SJCRH30 (cell line): ENCODE data around the gene IL1R2. TPM values are rescaled to one million over a fixed set of nuclear protein-coding genes. Genes with fewer than 3 reads are reported as not detected.

Experiments
- DNase-seq, 2 experiments: peaks; one replicate each; pipeline ENCODE4 v3.0.0-alpha.2; 2015 to 2020
- H3K27ac ChIP-seq: fragments of 250-450 bp; sonication (Bioruptor Pico); 2 replicates; pipeline ENCODE4 v1.5.1; 2020; ENCODE audit warnings: mild to moderate bottlenecking, moderate library complexity
- H3K27me3 ChIP-seq: fragments of 250-450 bp; sonication (Bioruptor Pico); 2 replicates; pipeline ENCODE4 v1.5.1; 2020; ENCODE audit warnings: mild to moderate bottlenecking, moderate library complexity
- H3K36me3 ChIP-seq: fragments of 250-450 bp; sonication (Bioruptor Pico); 2 replicates; pipeline ENCODE4 v1.5.1; 2020; ENCODE audit warnings: mild to moderate bottlenecking, moderate library complexity
- H3K4me1 ChIP-seq: fragments of 250-450 bp; sonication (Bioruptor Pico); 2 replicates; pipeline ENCODE4 v1.5.1; 2020; ENCODE audit warnings: mild to moderate bottlenecking, moderate library complexity
- H3K4me3 ChIP-seq: fragments of 250-450 bp; sonication (Bioruptor Pico); 2 replicates; pipeline ENCODE4 v1.5.1; 2020; ENCODE audit warnings: mild to moderate bottlenecking, moderate library complexity
- H3K9me3 ChIP-seq: fragments of 250-450 bp; sonication (Bioruptor Pico); replicated peaks from 2 replicates; pipeline ENCODE4 v1.5.1; 2020; ENCODE audit warnings: mild to moderate bottlenecking, moderate library complexity
- total RNA-seq: library from RNA; depleted of rRNA; stranded (reverse); fragments of >200 nt; shearing (Covaris generic); gene quantifications from 2 replicates; pipeline ENCODE4 v1.2.3, GENCODE V29; 2014

IL1R2 gene
- total RNA-seq, 1 experiment from 2014 or later: not detected

DNA sequence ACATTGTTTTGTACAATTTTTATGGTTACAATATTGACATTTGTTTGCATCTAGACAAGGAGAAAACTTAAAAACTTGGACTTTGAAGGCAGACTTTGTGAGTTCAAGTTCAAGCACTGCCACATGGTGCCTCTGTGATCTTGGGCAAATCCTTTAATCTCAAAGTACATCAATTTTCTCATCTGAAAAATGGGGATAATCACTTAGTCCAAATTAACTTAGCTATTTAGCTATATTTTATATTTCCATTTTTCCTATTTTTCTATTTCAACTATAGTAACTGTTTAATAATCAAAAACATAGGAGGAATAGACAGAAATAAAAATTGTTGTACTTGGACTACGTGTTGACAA, 38.7 kb downstream of the IL1R2 start:
- no peaks in the 10 kb centered on the region for H3K9me3 ChIP-seq
- H3K27ac ChIP-seq: no peak overlapping the region
- no peak for DNase-seq
- H3K4me3 ChIP-seq: no peak overlapping the region
- H3K36me3 ChIP-seq: no peaks in the 10 kb centered on the region
- H3K4me1 ChIP-seq: no peaks in the 10 kb centered on the region
- no peaks in the 10 kb centered on the region for H3K27me3 ChIP-seq

- no peaks in the 10 kb centered on the region for H3K9me3 ChIP-seq
- no peak overlapping the region for H3K27ac ChIP-seq
- no peaks in the 10 kb centered on the region for H3K4me1 ChIP-seq
- H3K4me3 ChIP-seq: no peak overlapping the region
- no peaks in the 10 kb centered on the region for H3K36me3 ChIP-seq
- no peak for DNase-seq
- no peaks in the 10 kb centered on the region for H3K27me3 ChIP-seq
Observed at GRCh38 chr2:102030855-102031527, 39.2 kb downstream of the IL1R2 start.

- DNase-seq: no peak
- Histone ChIP-seq H3K9me3 (no peaks in the 10 kb centered on the region), H3K27me3 (no peaks in the 10 kb centered on the region), H3K4me3 (no peak overlapping the region), H3K36me3 (no peaks in the 10 kb centered on the region), H3K4me1 (no peaks in the 10 kb centered on the region), H3K27ac (no peak overlapping the region)
Observed at GRCh38 chr2:102032368-102033030, 40.7 kb downstream of the IL1R2 start.

DNA sequence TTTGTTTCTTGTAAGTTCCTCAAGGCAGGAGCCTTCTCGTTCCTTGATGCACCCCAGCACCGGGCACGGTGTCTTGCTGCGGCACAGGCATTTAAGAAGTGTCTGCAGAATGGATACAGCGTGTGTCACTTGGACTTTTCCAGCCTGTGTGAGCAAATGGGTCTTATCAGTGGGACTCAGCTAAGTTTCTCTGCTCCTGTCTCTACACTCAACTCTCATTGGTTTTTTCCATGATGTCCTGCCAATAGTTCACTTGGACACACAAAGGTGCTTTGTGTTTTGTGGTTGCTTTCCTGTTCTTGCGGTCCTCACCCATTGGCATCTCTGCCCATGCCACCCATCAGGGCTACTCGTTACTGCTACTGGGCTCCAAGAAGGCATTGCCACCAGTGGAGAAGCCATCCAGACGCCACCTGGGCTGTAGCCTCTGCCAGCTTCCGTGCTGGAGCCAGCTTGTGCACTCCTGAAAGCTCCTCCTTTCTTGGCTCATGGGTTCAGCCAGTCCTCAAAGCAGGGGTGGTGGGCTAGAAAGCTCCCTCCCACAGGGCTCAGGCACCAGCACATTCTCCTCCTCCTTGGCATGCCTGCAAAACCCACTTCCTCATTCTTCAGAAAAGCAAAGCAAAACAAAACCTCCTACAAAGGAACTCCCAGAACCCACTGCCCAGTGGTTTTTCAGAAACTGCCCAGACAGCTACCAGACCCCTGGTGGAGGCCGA, 41.4 kb downstream of the IL1R2 start:
- Histone ChIP-seq H3K9me3 (no peaks in the 10 kb centered on the region), H3K36me3 (no peaks in the 10 kb centered on the region), H3K27me3 (no peaks in the 10 kb centered on the region), H3K27ac (no peak overlapping the region), H3K4me1 (no peaks in the 10 kb centered on the region), H3K4me3 (no peak overlapping the region)
- no peak for DNase-seq

DNA sequence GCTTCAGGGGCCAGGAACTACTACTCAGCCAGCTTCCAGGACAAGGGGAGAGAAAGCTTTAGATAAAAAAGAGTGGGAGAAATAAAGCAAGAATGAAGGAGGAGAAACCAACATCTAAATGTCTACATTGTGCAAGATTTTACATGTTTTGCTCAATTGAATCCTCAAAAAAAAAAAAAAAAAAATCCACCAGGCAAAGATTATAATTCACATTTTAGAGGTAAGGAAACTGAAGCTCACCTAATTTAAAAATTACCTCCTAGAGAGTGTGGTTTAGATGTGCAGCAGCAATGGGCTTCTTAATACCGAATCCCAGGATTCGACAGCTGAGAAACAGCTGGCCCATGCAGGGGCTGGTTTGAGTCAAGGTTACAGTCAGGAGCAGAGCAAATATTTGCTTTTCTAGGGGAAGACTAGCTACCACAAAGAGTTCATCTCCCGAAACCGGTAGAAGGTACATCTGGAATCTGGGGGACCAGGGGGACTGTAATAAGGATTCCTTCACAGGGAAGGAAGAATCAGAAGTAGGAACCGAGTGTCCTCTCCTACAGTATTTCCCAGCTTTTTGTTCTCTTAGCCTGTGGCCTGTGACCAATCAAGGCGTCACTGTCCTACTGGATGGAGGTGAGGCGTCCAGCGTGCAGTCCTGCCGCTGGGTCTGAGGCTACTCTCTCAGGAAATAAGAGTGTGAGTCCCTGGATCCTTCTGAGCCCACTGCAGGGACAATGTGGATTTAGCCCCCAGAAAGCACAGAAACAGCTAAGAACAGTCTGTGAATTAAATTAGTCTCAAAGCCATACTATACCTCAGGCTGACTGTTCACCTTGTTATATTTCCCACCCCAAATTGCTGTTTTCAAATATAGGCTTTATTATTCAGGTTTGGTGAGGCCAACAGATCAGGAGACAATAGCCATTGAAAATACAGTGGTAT, 42.3 kb downstream of the IL1R2 start:
- Histone ChIP-seq H3K9me3 (no peaks in the 10 kb centered on the region), H3K4me1 (no peaks in the 10 kb centered on the region), H3K4me3 (no peak overlapping the region), H3K27ac (no peak overlapping the region), H3K27me3 (no peaks in the 10 kb centered on the region), H3K36me3 (no peaks in the 10 kb centered on the region)
- peak in 1 of 2 experiments; percentile 18 for DNase-seq

DNA sequence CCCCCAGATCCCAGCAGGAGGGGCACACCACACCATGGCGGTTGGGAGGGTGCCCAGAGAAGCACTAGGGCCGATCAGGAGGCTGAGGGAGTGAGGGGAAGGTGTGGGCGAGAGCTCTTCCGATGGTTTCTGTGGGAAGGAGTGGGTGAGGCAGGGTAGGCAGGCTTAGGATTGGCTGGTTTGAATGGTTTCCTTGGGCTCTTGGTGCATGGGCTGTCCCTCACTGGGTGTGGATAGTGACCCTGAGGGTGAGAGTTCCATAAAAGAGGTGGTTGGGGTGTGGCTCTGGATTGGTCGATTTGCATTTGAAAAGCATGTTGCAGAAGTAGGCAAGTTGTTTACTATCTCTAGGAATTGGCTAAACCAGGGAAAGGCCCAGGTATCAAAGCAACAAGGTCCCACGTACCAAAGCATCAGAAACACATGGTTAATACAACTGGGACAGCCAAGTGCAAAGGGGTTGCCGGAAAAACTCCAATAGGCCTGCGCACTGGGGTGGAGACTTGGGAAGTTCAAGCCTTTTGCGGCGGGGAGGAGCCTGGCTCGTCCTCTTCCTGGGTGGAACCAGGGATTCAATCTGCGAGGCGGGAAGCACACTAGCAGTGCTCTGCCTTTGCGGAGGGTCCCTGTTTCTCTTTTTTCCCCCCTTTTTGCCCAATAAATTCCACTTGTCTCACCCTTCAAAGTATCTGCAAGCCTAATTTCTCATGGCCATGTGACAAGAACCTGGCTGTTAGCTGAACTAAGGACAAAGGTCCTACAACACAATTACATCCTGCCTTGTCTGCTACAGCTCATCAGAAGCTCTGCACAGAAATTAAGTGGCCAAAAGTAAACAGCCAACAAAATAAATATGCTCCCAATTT, 43.2 kb downstream of the IL1R2 start:
- no peak overlapping the region for H3K4me3 ChIP-seq
- DNase-seq: no peak
- no peaks in the 10 kb centered on the region for H3K36me3 ChIP-seq
- H3K27me3 ChIP-seq: no peaks in the 10 kb centered on the region
- no peaks in the 10 kb centered on the region for H3K4me1 ChIP-seq
- no peak overlapping the region for H3K27ac ChIP-seq
- H3K9me3 ChIP-seq: no peaks in the 10 kb centered on the region

- no peak overlapping the region for H3K27ac ChIP-seq
- no peak for DNase-seq
Observed at GRCh38 chr2:102037681-102038080, 45.9 kb downstream of the IL1R2 start.

GRCh38 chr2:102040229-102040628, 48.5 kb downstream of the IL1R2 start:
- no peaks in the 10 kb centered on the region for H3K9me3 ChIP-seq
- no peak overlapping the region for H3K4me3 ChIP-seq
- no peaks in the 10 kb centered on the region for H3K36me3 ChIP-seq
- DNase-seq: no peak
- no peaks in the 10 kb centered on the region for H3K27me3 ChIP-seq
- no peaks in the 10 kb centered on the region for H3K4me1 ChIP-seq
- no peak overlapping the region for H3K27ac ChIP-seq

More at GRCh38 chr2:102037681-102038080, 45.9 kb downstream of the IL1R2 start:
- H3K9me3 ChIP-seq: no peaks in the 10 kb centered on the region
- no peaks in the 10 kb centered on the region for H3K4me1 ChIP-seq
- H3K4me3 ChIP-seq: no peak overlapping the region
- no peaks in the 10 kb centered on the region for H3K27me3 ChIP-seq
- no peaks in the 10 kb centered on the region for H3K36me3 ChIP-seq

DNA sequence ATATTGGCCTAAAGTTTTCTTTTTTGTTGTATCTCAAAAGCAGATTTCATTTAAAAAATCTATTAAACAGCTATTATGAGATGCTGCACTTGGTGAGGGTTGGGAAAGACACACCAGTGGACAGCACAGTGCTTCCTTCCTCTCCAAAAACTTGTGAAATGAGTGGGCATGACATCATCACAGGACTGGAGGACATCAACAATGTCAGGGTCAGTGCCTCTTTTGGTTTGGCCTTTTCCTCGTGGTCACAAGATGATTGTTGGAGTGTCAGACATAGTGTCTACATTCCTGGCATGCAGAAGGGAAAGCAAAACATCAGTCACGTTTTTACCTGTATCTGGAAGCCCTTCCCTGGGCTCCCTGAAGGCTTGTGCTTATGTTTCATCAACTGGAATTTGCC, 49.6 kb downstream of the IL1R2 start:
- no peaks in the 10 kb centered on the region for H3K4me1 ChIP-seq
- no peaks in the 10 kb centered on the region for H3K27me3 ChIP-seq
- DNase-seq: no peak
- no peaks in the 10 kb centered on the region for H3K36me3 ChIP-seq
- no peaks in the 10 kb centered on the region for H3K9me3 ChIP-seq
- H3K27ac ChIP-seq: no peak overlapping the region
- no peak overlapping the region for H3K4me3 ChIP-seq

GRCh38 chr2:102042196-102043081, 50.7 kb downstream of the IL1R2 start:
- Histone ChIP-seq H3K9me3 (no peaks in the 10 kb centered on the region), H3K4me1 (no peaks in the 10 kb centered on the region), H3K27ac (no peak overlapping the region), H3K4me3 (no peak overlapping the region), H3K27me3 (no peaks in the 10 kb centered on the region), H3K36me3 (no peaks in the 10 kb centered on the region)
- no peak for DNase-seq

DNA sequence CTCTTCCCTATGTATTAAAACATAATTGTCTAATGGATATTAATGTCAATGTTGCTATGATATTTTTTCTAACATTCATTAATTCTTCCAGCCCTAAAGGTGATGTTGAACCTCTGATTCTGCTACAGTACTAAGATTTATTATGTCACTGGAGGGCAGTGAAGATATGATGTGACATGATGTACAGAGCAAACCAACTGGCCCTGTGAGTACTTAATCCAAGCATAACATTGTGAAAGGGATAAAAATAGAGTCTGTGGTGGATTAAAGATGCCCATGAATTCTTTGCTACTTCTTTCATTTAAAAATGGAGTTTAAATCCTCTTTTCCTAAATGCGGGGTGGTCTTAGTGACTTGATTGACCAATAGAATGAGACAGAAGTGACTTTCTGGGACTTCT, 51.8 kb downstream of the IL1R2 start:
- H3K4me1 ChIP-seq: no peaks in the 10 kb centered on the region
- DNase-seq: no peak
- H3K27ac ChIP-seq: no peak overlapping the region
- H3K36me3 ChIP-seq: no peaks in the 10 kb centered on the region
- H3K9me3 ChIP-seq: no peaks in the 10 kb centered on the region
- H3K4me3 ChIP-seq: no peak overlapping the region
- no peaks in the 10 kb centered on the region for H3K27me3 ChIP-seq

DNA sequence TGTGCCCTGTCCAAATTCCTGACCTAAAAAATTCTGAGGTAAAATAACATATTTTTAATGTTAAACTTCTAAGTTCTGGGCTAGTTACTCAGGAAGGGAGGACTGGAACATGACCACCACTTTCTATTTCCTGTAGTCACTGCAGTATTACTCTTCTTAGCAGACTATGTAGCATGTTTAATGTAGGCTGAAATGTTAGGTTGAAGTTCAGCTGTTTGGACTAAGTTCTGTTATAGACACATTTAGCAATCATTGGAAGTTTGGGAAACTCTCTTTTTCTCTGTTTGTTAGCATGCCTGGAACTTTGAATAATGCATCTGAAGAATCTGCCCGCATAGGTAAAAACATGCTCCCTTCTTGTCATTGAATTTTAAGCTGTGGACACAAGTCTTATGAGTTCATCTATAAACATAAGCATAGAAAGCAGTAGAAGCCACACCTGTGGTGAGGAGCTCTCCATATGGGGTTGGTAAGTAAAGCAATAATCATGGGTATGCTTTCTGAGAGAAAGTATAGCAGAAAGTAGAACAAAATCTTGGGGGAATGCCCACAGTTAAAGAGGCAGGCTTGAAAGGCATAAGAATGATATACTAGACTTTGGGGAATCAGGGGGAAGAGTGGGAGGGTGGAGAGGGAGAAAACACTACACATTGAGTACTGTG, 52.6 kb downstream of the IL1R2 start:
- no peak overlapping the region for H3K27ac ChIP-seq
- H3K9me3 ChIP-seq: no peaks in the 10 kb centered on the region
- H3K27me3 ChIP-seq: no peaks in the 10 kb centered on the region
- H3K4me1 ChIP-seq: no peaks in the 10 kb centered on the region
- H3K4me3 ChIP-seq: no peak overlapping the region
- H3K36me3 ChIP-seq: no peaks in the 10 kb centered on the region
- no peak for DNase-seq

- Histone ChIP-seq H3K9me3 (no peaks in the 10 kb centered on the region), H3K4me3 (no peak overlapping the region), H3K27ac (no peak overlapping the region), H3K4me1 (no peaks in the 10 kb centered on the region), H3K36me3 (no peaks in the 10 kb centered on the region), H3K27me3 (no peaks in the 10 kb centered on the region)
- DNase-seq: no peak
Observed at GRCh38 chr2:102044967-102045489, 53.3 kb downstream of the IL1R2 start.
